CD4-positive, alpha-beta T cell treated with Interleukin-2 at 100 ng/mL for 4 hours (primary cell): ENCODE measurements around the gene RPL28.

ENCODE experiments used
- DNase-seq: peaks from one replicate; pipeline ENCODE4 v3.0.0-alpha.2; 2020; ENCODE audit warnings: low spot score

Gene RPL28

DNA sequence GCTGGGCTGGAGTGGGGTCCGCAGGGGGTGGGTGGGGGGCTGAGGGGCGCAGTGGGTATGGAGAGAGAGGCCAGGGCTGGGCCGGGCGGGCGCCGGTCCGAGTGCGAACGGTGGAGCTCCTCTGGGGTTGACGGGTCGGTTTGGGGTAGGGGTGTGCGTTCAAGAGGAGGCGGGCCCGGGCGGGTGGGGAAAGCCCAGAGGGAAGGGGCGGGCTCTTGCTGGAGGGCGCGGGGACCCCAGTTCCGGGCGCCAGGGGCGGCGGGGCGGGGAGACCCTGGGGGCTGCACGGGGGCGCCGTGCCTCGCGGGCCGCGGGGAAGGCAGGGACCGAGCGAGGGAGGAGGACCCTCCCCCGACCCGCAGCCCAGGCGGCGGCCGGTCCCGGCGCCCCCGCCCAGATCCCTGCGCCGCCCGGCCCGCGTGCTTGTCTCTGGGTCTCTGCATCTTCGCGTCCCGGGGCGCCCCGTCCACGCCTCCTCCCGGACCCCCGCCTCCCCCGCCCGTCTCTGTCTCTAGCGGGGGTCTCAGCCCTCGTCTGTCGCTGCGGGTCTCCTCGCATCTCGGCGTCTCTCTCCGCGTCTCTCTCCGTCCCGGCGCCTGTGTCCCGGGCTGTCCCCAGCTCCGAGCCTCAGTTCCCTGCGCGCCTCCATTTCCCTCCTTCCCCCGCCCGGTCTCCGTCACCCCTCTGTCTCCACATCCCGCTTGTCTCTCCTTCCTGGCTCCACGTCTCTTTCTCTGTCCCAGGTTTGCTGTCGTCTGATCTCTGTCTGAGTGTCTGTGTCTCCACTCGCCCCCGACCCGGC lies 65.6 kb downstream of the RPL28 start:
- DNase-seq: no peak

DNA sequence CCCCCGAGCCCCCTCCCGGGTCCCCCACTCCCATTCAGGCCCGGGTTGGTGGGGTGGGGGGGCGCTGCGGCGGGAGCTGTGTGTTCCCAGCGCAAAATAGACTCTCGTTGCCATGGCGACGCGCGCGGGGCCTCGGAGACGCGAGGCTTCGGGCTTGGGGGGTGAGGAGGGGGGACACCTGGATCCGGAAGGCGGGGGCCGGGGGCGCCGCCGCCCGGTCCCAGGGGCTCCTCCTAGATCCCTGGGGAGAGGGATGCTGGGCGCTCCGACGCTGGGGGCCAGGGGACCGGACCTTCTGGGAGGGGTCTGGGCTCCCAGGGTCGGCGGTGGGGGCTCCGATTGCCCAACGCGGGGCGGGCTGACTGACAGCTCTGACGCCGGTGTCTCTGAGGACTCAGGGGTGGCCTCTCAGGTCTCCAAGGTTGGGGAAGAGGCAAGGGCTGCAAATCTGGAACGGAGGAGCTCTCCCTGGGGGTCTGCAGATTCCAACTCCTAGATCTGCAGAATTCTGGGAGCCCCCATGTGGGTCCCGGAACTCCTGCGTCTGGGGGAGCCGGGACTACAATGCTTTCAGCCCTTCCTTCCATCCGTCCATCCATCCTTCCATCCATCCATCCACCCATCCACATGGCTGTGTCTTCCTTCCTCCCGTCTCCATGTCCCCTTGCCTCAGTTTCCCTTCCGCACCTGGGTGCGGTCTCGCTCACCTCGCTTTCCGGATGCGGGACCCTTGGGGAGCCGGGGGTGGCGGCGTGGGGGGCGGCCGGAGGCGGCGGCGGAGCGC lies 66.4 kb downstream of the RPL28 start:
- no peak for DNase-seq
